ENCODE measurements around the gene TAF15. TPM values are rescaled to one million over a fixed set of nuclear protein-coding genes. Genes with fewer than 3 reads are reported as not detected.

TAF15 gene
- total RNA-seq, 2 experiments from 2014 or later, result 65.9 to 256 TPM

DNA sequence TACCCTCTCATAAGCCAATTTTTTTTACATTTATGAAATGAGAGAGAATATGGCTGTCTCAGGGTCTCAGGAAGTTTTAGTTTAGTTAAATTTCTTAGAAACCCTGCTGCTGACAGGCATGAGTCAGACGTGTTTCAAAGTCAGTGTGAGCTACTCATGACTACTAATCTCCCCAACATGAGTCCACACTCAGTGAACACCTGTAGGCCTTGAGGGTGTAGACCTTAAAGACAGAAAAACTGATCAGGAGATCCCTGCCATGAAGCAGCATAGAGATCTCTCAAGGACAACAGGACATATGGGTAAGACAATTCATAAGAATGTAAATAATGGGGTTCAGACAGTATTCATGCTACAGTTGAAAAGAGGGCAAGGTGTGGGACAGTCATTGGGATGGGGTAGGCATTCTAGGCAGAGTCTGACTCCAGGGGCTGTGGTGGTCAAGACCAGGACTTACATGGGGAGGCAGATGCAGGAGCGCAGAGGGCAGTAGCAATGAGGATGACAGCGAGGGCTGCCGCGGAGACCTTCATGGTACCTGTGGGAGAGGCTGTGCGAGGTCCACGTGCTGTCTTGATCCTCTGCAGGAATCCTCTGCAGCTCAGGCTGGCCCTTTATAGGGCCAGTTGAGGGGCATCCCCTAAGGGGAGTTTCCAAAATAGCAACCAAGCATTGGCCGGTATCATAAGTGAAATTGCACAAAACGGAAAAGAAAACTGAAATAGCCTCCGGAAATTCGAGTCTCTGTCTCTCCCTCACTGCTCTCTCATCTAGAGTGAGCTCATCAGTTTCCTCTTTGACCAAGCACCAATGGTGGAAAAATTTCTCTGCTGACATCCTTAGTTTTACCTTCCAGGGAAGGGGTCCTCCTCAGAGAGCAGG is 70.7 kb downstream of the TAF15 start, which contains the start of gene CCL5:
Gene CCL5, minus strand, starts transcription at position 588 of the 882 bp plus-strand sequence.
- H3K4me3 ChIP-seq (ENCODE audit: low read depth, low read length, poor library complexity, severe bottlenecking), result no peak within 1 kb of the TSS
- peaks cover 12% of the 10 kb centered on the region for H3K4me1 ChIP-seq (ENCODE audit: insufficient read depth, low read length, poor library complexity, severe bottlenecking)
- no peaks in the 10 kb centered on the region for H3K9me2 ChIP-seq (ENCODE audit: insufficient read depth, low read length)
- H4K20me1 ChIP-seq (ENCODE audit: insufficient read depth, low read length), result no peaks in the 10 kb centered on the region
- POLR2A ChIA-PET, result interaction anchor here (1.1 to 1.3 kb wide), 2 partner anchors 9 kb away, joined by 3 to 4 read pairs; no protein-coding TSS in a partner anchor
- no peaks in the 10 kb centered on the region for H3K36me3 ChIP-seq (ENCODE audit: insufficient read depth, low read length)
- H3K79me2 ChIP-seq (ENCODE audit: insufficient read depth, low read depth, low read length), result no peaks in the 10 kb centered on the region
- peak within 1 kb of the TSS; percentile 47 for H3K4me2 ChIP-seq (ENCODE audit: low read length)
- TF ChIP-seq EZH2phosphoT487 (IDR thresholded peaks at IDR 0.05; ENCODE audit: borderline replicate concordance, low read depth, low read length), result no peak
- TF ChIP-seq, protein P1, sequence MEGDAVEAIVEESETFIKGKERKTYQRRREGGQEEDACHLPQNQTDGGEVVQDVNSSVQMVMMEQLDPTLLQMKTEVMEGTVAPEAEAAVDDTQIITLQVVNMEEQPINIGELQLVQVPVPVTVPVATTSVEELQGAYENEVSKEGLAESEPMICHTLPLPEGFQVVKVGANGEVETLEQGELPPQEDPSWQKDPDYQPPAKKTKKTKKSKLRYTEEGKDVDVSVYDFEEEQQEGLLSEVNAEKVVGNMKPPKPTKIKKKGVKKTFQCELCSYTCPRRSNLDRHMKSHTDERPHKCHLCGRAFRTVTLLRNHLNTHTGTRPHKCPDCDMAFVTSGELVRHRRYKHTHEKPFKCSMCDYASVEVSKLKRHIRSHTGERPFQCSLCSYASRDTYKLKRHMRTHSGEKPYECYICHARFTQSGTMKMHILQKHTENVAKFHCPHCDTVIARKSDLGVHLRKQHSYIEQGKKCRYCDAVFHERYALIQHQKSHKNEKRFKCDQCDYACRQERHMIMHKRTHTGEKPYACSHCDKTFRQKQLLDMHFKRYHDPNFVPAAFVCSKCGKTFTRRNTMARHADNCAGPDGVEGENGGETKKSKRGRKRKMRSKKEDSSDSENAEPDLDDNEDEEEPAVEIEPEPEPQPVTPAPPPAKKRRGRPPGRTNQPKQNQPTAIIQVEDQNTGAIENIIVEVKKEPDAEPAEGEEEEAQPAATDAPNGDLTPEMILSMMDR (conservative IDR thresholded peaks at IDR 0.05; ENCODE audit: low read length), result no peak
- 0 out of 2 replicates have a peak within 1 kb of the TSS, but pooled peaks have one; percentile 38 for H2AFZ ChIP-seq (ENCODE audit: low read length)
- no TSS peak for BruUV-seq (replicated peaks)
- peak; percentile 14 for DNase-seq (ENCODE audit: low spot score)
- no peaks in the 10 kb centered on the region for H3K9me3 ChIP-seq (ENCODE audit: low read length)
- CTCF ChIA-PET (ENCODE audit: unreplicated experiment), result no interaction called here
- H3K27ac ChIP-seq (ENCODE audit: low read depth, low read length, poor library complexity, severe bottlenecking), result no peak within 1 kb of the TSS
- intact Hi-C loops (cut with micrococcal nuclease; ENCODE audit: unreplicated experiment), result no loop called here

DNA sequence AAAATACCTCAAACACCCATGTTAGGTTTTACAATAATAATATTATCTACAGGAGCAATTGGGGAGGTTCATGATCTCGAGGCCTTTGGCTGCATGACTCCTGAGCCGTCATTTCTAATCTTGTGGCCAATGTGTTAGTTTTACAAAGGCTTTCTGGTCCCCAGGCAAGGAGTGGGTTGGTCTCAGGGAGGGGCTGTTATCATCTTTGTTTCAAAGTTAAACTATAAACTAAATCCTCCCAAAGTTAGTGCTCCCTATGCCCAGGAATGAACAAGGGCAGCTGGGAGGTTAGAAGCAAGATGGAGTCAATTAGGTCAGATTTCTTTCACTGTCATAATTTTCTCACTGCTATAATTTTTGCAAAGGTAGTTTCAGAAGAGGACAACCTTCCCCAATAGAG is 80.0 kb downstream of the TAF15 start:
- H3K9me3 ChIP-seq (ENCODE audit: low read length), result no peaks in the 10 kb centered on the region
- H3K9me2 ChIP-seq (ENCODE audit: insufficient read depth, low read length), result no peaks in the 10 kb centered on the region
- POLR2A ChIA-PET, result interaction anchor here (0.7 kb wide), 1 partner anchor 9 kb away, joined by 3 read pairs; no protein-coding TSS in a partner anchor
- TF ChIP-seq, protein P1 (conservative IDR thresholded peaks at IDR 0.05; ENCODE audit: low read length), result no peak
- TF ChIP-seq EZH2phosphoT487 (IDR thresholded peaks at IDR 0.05; ENCODE audit: borderline replicate concordance, low read depth, low read length), result no peak
- H3K4me3 ChIP-seq (ENCODE audit: low read depth, low read length, poor library complexity, severe bottlenecking), result no peak overlapping the region
- H3K36me3 ChIP-seq (ENCODE audit: insufficient read depth, low read length), result no peaks in the 10 kb centered on the region
- no peak for DNase-seq (ENCODE audit: low spot score)
- no peaks in the 10 kb centered on the region for H3K79me2 ChIP-seq (ENCODE audit: insufficient read depth, low read depth, low read length)
- no peaks in the 10 kb centered on the region for H3K4me1 ChIP-seq (ENCODE audit: insufficient read depth, low read length, poor library complexity, severe bottlenecking)
- no peak overlapping the region for H3K4me2 ChIP-seq (ENCODE audit: low read length)
- no peaks in the 10 kb centered on the region for H4K20me1 ChIP-seq (ENCODE audit: insufficient read depth, low read length)
- CTCF ChIA-PET (ENCODE audit: unreplicated experiment), result no interaction called here
- no peak overlapping the region for H3K27ac ChIP-seq (ENCODE audit: low read depth, low read length, poor library complexity, severe bottlenecking)
- intact Hi-C loops (cut with micrococcal nuclease; ENCODE audit: unreplicated experiment), result no loop called here
- BruUV-seq (replicated peaks), result no TSS peak
- no peak overlapping the region for H2AFZ ChIP-seq (ENCODE audit: low read length)
